Panc1 (cell line): ENCODE data around the gene DNAAF5. TPM values are rescaled to one million over a fixed set of nuclear protein-coding genes. Genes with fewer than 3 reads are reported as not detected.

Experiments
- ATAC-seq: fragments of 200-7000 bp; cut with Tn5 transposase; 2 replicates; pipeline ENCODE4 v1.9.1; 2020; ENCODE audit warnings: mild to moderate bottlenecking, moderate library complexity
- BruUV-seq: library from RNA; stranded (reverse); fragments of 400-500 nt; replicated peaks from 2 replicates; lab custom pipeline; 2021; lab: Mats Ljungman, UMichigan
- CTCF ChIA-PET: fragments of 300-600 bp; sonication (Branson Sonifier 250); formaldehyde crosslinking; loops from one replicate; lab custom pipeline; 2022; ENCODE audit warnings: antibody characterized with exemption; lab: Charles Lee
- POLR2A ChIA-PET: fragments of 300-600 bp; sonication (Branson Sonifier 250); formaldehyde crosslinking; loops from one replicate; lab custom pipeline; 2022; ENCODE audit warnings: antibody characterized with exemption; lab: Charles Lee
- DNase-seq: peaks from one replicate; pipeline ENCODE4 v3.0.0-alpha.2; 2010; ENCODE audit warnings: low read depth, low spot score
- H3K27ac ChIP-seq: 2 replicates; pipeline ENCODE4 v1.5.1; 2011; ENCODE audit warnings: mild to moderate bottlenecking, low read length, inconsistent platforms
- H3K27me3 ChIP-seq: fragments of 200-500 bp; sonication (Bioruptor generic); 2 replicates; pipeline ENCODE4 v1.6.0; 2014; ENCODE audit warnings: low read length, inconsistent platforms; ENCODE audit not compliant: control insufficient read depth, insufficient read depth
- H3K36me3 ChIP-seq: fragments of 200-500 bp; sonication (Bioruptor generic); 2 replicates; pipeline ENCODE4 v1.5.1; 2014; ENCODE audit warnings: inconsistent platforms, mild to moderate bottlenecking, low read length, moderate library complexity; ENCODE audit not compliant: control insufficient read depth, insufficient read depth
- H3K4me1 ChIP-seq: 2 replicates; pipeline ENCODE4 v1.5.1; 2011; ENCODE audit warnings: inconsistent platforms, mild to moderate bottlenecking, low read length, moderate library complexity; ENCODE audit not compliant: control insufficient read depth, insufficient read depth
- H3K4me3 ChIP-seq, 2 experiments: 2 replicates each; pipeline ENCODE4 v1.5.1; 2011 to 2012; ENCODE audit warnings: low read depth in 2 of 2, low read length in 2 of 2, mild to moderate bottlenecking in 2 of 2, inconsistent platforms in 1 of 2, moderate library complexity in 1 of 2
- H3K9me3 ChIP-seq: fragments of 200-500 bp; sonication (Bioruptor generic); 2 replicates; pipeline ENCODE4 v1.5.1; 2014; ENCODE audit warnings: low read depth, mild to moderate bottlenecking, inconsistent platforms, low read length, moderate library complexity; ENCODE audit not compliant: control insufficient read depth, insufficient read depth
- CTCF ChIP-seq: fragments of 450-650 bp; IDR thresholded peaks from 2 replicates; pipeline ENCODE4 v1.5.1; 2017; ENCODE audit warnings: mild to moderate bottlenecking
- POLR2AphosphoS5 ChIP-seq: IDR thresholded peaks from 2 replicates; pipeline ENCODE4 v1.6.1; 2012; ENCODE audit warnings: mild to moderate bottlenecking, low read depth, low read length, moderate library complexity
- REST ChIP-seq, 2 experiments: IDR thresholded peaks; 2 replicates each; pipeline ENCODE4 v1.6.1; 2011 to 2012; ENCODE audit warnings: low read depth in 2 of 2, control low read depth in 1 of 2, low read length in 1 of 2, mild to moderate bottlenecking in 1 of 2, moderate library complexity in 1 of 2; ENCODE audit not compliant: insufficient read depth in 1 of 2
- SIN3A ChIP-seq: IDR thresholded peaks from 2 replicates; pipeline ENCODE4 v1.6.1; 2012; ENCODE audit warnings: low read depth, mild to moderate bottlenecking, low read length, moderate library complexity, borderline replicate concordance; ENCODE audit not compliant: insufficient read depth
- TCF7L2 ChIP-seq: IDR thresholded peaks from 2 replicates; pipeline ENCODE4 v1.6.1; 2011; ENCODE audit warnings: mild to moderate bottlenecking, low read depth, low read length, inconsistent platforms
- in situ Hi-C: cut with HindIII; loops from 2 replicates; pipeline ENCODE4 v1.10.0; 2016; ENCODE audit warnings: low sequenced_read_pairs, low pct_unique_long_range_greater_than_20kb
- intact Hi-C: fragments of 100-400 bp; cut with micrococcal nuclease; formaldehyde crosslinking; loops from one replicate; pipeline ENCODE4 v1.10.0; 2022; ENCODE audit not compliant: unreplicated experiment
- total RNA-seq: library from RNA; stranded (reverse); gene quantifications from one replicate; pipeline ENCODE4 v1.2.1, GENCODE V29; 2021; ENCODE audit not compliant: unreplicated experiment

DNAAF5 gene
- total RNA-seq, 1 experiment from 2014 or later, result 79.5 TPM

- CTCF ChIA-PET, result no interaction called here
- TF ChIP-seq CTCF (no peak), POLR2AphosphoS5 (no peak), REST (IDR thresholded peaks at IDR 0.05; ENCODE audit: insufficient read depth in 1 of 2, low read depth in 2 of 2, low read length in 1 of 2) (no peak), TCF7L2 (no peak), SIN3A (no peak)
Measured at GRCh38 chr7:721619-722248, 4.8 kb upstream of the DNAAF5 start.

GRCh38 chr7:723541-723940 lies 3.0 kb upstream of the DNAAF5 start:
- in situ Hi-C loops (no loop called here), intact Hi-C loops (no loop called here)
- DNase-seq, result no peak
- no peak for ATAC-seq
- peaks cover 8% of the 10 kb centered on the region; the same call in 1 of the 2 replicates for H3K9me3 ChIP-seq
- CTCF ChIA-PET, result no interaction called here
- TF ChIP-seq SIN3A (no peak), REST (IDR thresholded peaks at IDR 0.05; ENCODE audit: insufficient read depth in 1 of 2, low read depth in 2 of 2, low read length in 1 of 2) (no peak), TCF7L2 (no peak), CTCF (no peak), POLR2AphosphoS5 (no peak)
- H3K27ac ChIP-seq, result no peak overlapping the region
- POLR2A ChIA-PET, result no interaction called here
- no TSS peak for BruUV-seq
- no peaks in the 10 kb centered on the region for H3K36me3 ChIP-seq
- H3K4me3 ChIP-seq, result no peak overlapping the region
- H3K27me3 ChIP-seq, result no peaks in the 10 kb centered on the region
- peaks cover 9% of the 10 kb centered on the region for H3K4me1 ChIP-seq

More at GRCh38 chr7:721619-722248, 4.8 kb upstream of the DNAAF5 start:
- Histone ChIP-seq H3K4me1 (peaks cover 4% of the 10 kb centered on the region; the same call in 1 of the 2 replicates), H3K4me3 (no peak overlapping the region), H3K27ac (no peak overlapping the region), H3K9me3 (peaks cover 8% of the 10 kb centered on the region; the same call in 1 of the 2 replicates), H3K36me3 (no peaks in the 10 kb centered on the region), H3K27me3 (no peaks in the 10 kb centered on the region)
- ATAC-seq (no peak), DNase-seq (no peak)
- in situ Hi-C loops (no loop called here), intact Hi-C loops (no loop called here)
- POLR2A ChIA-PET, result no interaction called here
- TSS peak; percentile 52 for BruUV-seq
